T47D (cell line): ENCODE measurements around the gene TUBGCP2.

Experiments used
- DNase-seq, 2 experiments: peaks; one replicate each; pipeline versions ENCODE4 v3.0.0 to v3.0.0-alpha.2; 2011 to 2012; ENCODE audit warnings: low read depth in 1 of 2, low spot score in 1 of 2
- JUND ChIP-seq: IDR thresholded peaks from 2 replicates; pipeline ENCODE4 v1.6.1; 2012; ENCODE audit warnings: low read depth
- in situ Hi-C: cut with HindIII; loops from 2 replicates; pipeline ENCODE4 v1.10.0; 2016; ENCODE audit warnings: low sequenced_read_pairs, low pct_unique_long_range_greater_than_20kb

TUBGCP2 gene

GRCh38 chr10:133255323-133255722 is 53.3 kb downstream of the TUBGCP2 start:
- DNase-seq, result no peak
- in situ Hi-C loops, result no loop called here
- no peak for TF ChIP-seq JUND

GRCh38 chr10:133254421-133255120 is 54.1 kb downstream of the TUBGCP2 start:
- no peak for TF ChIP-seq JUND
- in situ Hi-C loops, result no loop called here
- no peak for DNase-seq

DNA sequence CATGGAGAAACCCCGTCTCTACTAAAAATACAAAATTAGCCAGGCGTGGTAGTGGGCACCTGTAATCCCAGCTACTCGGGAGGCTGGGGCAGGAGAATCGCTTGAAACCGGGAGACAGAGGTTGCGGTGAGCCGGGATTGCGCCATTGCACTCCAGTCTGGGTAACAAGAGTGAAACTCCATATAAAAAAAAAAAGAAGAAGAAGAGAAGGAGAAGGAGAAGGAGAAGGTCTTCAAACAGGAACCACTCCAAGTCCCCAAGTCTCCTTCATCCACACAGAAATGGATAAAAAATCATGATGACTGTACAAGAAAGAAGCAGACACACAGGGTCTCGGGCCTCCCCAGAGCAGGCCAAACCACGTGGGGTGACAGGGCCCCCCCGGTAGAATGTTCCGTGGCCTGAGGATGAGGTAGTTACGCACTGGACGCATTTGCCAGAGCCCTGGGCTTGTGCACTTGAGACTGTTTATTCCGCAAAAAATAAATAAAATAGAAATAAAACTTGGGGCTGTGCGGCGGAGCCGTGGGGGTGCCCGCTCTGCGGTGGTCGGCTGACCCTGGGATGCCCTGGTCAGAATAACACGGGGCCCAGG is 55.2 kb downstream of the TUBGCP2 start:
- no peak for TF ChIP-seq JUND
- no peak for DNase-seq
- in situ Hi-C loops, result no loop called here

- DNase-seq, result no peak
- no peak for TF ChIP-seq JUND
- in situ Hi-C loops, result no loop called here
Observed at GRCh38 chr10:133252223-133252552, 56.5 kb downstream of the TUBGCP2 start.

DNA sequence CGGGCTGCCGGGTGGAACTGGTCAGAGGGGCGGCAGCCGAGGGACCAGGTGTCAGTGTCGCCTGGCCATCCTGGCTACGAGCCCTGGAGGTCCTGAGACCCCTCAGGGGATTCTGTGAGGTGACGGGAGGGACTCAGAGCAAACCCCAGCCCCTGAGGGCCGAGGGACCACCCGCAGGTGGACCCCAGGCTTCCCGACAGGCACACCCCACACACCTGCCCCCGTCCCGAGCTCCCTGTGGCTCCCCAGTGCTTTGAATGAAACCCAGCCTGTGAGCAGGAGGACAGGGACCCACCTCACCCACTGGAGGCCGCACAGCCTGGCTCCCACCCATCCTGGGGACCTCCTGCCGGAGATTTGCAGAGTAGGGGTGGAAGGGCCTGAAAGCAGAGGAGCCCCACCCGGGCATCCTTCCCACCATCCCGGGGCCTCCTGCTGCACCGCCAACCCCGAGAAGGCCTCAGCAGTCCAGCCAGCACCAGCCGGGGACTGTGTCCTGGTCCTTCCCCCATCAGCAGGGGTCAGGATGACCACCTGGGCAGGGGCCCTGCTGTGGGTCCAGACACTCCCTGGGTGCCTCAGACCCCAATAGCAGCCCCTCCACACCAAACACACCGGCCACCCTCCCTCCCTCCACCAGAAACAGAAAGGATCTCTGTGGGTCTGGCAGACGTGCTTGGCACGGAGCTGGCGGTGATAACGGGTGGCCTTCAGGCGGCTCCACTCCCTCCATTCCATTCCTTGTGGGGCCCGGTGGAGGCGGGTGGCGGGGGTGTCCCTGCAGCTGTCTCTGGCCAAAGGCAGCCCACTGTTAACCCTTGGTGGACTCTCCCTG is 57.1 kb downstream of the TUBGCP2 start:
- no peak for DNase-seq
- in situ Hi-C loops, result no loop called here
- TF ChIP-seq JUND, result no peak

DNA sequence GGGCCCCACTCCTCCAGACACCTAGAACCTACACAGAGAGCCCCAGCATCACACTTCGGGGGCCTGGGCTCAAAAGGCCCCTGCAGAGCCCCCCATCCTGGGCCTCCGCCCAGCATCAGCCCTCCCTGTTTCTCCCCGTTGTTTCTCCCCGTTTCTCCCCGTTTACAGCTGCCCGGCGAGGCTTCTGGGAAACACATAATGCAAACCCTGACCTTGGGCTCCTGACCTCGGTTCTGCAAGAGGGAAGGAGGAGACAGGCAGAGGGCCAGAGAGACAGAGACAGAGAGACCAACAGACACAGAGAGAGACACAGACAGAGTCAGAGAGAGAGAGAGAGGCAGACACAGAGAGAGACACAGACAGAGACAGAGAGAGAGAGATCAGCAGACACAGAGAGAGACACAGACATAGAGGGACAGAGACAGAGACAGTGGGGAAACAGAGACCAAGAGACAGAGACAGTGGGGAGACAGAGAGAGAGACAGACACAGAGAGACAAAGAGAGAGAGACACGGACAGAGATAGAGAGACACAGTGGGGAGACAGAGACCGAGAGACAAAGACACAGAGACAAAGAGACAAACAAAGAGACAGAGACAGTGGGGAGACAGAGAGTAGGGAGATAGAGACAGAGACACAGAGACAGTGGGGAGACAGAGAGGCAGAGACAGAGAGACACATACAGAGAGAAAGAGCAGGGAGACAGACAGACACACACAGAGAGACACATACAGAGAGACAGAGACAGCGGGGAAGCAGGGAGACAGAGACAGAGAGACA is 58.5 kb downstream of the TUBGCP2 start:
- no peak for DNase-seq
- in situ Hi-C loops, result no loop called here
- no peak for TF ChIP-seq JUND

- in situ Hi-C loops, result no loop called here
- no peak for TF ChIP-seq JUND
- DNase-seq, result no peak
Observed at GRCh38 chr10:133249094-133249780, 59.4 kb downstream of the TUBGCP2 start.

DNA sequence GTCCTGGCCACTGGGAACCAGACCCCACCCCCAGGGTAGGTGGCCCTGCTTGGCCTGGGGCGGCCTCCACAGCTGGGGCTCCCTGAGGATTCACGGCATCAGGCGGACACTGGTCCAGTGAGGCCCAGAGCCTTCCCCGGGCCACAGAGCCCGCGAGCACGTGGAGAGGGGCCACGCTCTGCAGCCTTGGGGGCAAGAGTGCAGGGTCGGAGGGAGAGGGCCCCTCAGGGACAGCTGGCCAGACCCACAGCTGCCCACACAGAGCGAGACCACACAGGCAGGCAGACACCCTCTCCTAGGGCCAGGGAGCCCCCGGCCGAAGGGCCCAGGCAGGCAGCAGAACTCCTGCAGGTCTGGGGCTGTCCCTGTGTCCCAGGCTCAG is 60.3 kb downstream of the TUBGCP2 start:
- TF ChIP-seq JUND, result no peak
- no peak for DNase-seq
- in situ Hi-C loops, result no loop called here

DNA sequence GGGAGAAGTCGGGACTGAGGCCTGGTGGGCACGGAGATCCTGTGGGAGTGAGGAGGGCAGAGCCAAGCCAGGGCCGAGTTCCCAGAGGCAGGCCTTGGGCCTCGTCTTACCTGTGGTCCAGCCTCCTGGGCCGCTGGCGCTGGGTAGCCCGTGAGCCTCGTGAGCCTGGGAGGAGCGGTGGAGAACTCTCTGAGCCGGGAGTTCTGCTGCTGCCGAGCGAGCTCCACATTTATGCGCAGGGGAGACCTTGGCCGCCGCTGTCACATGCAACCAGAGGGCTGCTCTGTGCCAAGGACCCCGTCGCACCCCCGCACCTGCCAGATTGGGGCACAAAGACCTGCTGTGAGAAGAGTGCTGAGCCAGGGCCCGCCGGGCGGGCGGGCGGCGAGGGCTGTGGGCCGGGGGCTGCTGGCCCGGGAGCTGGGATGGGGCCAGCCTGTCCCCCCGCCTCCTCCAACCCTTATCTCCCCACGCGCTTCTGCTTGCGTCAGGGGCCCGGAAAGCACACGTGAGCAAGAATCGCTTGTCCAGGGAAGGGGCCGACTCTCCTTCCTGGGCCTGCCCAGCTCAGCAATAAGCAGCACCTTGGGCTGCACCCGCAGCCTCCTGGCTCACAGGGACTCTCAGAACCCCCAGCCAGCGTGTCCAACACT is 60.9 kb downstream of the TUBGCP2 start:
- no peak for TF ChIP-seq JUND
- in situ Hi-C loops, result no loop called here
- DNase-seq, result no peak

GRCh38 chr10:133246236-133246626 is 62.4 kb downstream of the TUBGCP2 start:
- TF ChIP-seq JUND, result no peak
- in situ Hi-C loops, result no loop called here
- DNase-seq, result no peak

DNA sequence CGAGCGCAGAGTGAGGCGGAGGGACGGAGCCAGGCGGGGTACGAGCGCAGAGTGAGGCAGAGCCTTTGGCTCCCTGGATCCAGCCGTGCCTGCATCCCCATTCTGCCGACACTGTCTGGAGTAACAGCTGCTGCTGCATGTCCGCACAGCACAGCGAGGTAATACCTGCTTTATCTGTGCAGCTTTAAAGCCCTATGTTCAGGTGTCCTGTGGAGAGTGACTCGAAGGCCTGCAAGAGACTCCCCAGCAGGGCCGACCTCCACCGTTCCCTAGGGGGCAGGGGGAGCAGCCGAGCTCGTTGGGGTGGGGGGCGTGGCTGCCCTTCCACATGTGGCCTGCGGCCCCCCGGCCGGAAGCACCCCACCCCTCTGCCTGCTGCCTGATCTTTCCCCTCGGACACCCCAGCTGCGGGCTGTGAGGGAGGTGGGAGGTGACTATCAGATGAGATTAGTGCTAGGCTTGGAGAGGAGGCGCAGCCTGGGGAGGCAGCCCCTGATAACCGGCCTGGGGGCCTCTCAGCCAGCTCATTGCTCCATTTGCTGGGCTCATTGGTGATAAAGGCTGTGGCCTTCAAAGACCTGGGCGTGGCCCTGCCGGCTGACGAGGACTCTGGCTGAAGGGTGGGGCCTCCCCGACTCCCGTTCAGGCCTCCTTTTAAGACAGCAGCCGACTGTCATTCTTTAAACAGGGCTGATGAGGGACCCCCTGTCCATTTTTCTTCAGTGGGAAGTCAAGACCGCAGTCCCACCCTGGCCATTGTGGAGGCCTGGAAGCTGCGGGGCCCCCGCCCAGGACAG is 63.0 kb downstream of the TUBGCP2 start:
- in situ Hi-C loops, result no loop called here
- DNase-seq, result no peak
- TF ChIP-seq JUND, result no peak

DNA sequence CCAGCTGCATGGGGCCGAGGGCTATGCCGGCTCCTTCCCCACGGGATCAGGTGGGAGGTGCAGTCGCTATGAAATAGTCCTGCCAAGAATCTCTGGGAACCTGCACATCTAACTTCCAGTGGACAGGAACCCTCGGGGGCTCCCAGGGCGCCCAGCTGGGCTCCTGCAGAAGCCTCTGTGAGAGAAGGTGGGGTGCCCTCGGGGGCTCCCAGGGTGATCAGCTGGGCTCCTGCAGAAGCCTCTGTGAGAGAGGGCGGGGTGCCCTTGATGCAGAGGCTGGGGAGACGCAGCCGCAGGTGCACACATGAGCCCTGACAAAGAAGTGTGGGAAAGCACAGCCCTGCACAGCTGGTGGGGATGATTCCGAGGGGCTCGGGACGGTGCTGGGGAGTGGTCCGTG is 65.1 kb downstream of the TUBGCP2 start:
- no peak for TF ChIP-seq JUND
- in situ Hi-C loops, result no loop called here
- DNase-seq, result no peak
